ENCODE measurements around the gene SLC38A7. TPM values are rescaled to one million over a fixed set of nuclear protein-coding genes. Genes with fewer than 3 reads are reported as not detected.
A peak's percentile ranks its signal among the peaks of the same experiment; 100 is the strongest.

The SLC38A7 gene
- total and polyA plus RNA-seq, 2 of the 13 experiments (the other 11 are each of a cell fraction or from before 2014, with no cell fraction given), result 13.2 to 14.1 TPM

DNA sequence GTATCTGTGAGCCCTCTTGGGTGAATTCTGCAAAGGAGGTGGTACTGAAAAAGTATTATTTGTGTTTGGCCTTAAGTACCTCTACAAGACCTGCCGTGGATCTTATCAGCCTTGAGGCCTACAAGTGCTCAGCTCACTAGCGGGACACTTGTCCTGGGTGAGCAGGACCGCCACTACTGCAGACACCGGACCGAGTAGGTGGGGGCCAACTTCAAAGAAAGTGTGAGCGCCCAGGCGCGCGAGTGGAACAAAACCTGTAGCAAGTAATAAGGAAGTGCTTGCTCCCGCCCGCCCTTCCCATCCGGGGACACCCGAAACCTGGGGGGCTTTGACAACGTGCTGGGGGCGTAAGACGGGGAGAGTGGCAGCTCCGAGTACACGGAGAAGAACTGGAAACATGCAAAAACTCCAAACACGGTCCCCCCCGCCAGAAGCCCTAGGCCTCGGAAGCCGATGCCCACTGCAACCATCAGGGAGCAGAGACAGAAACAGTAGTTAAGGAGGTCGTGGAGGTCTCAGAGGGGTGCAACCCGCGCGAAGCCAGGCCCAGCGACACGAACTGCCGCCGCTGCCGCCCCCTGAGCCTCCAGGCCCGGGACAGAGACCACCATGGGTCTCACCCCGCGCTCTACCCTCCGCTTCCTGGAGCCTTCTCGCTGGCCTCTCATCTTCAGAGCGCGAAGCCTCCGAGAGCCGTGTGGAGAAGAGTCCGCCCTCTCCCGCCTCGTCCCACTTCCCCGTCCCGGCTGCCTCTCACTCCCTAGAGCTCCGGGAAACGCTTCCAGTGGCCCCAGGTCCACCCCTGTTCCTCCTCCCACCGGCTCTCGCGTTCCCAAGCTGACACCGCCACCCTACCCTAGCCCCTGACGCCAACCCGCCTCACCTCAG, 55.5 kb downstream of the SLC38A7 start (continued):
- TF ChIP-seq, protein P1, sequence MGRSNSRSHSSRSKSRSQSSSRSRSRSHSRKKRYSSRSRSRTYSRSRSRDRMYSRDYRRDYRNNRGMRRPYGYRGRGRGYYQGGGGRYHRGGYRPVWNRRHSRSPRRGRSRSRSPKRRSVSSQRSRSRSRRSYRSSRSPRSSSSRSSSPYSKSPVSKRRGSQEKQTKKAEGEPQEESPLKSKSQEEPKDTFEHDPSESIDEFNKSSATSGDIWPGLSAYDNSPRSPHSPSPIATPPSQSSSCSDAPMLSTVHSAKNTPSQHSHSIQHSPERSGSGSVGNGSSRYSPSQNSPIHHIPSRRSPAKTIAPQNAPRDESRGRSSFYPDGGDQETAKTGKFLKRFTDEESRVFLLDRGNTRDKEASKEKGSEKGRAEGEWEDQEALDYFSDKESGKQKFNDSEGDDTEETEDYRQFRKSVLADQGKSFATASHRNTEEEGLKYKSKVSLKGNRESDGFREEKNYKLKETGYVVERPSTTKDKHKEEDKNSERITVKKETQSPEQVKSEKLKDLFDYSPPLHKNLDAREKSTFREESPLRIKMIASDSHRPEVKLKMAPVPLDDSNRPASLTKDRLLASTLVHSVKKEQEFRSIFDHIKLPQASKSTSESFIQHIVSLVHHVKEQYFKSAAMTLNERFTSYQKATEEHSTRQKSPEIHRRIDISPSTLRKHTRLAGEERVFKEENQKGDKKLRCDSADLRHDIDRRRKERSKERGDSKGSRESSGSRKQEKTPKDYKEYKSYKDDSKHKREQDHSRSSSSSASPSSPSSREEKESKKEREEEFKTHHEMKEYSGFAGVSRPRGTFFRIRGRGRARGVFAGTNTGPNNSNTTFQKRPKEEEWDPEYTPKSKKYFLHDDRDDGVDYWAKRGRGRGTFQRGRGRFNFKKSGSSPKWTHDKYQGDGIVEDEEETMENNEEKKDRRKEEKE (IDR thresholded peaks at IDR 0.05), result no peak
- 0 out of 2 replicates have a peak, but pooled peaks have one; percentile 84 for TF ChIP-seq DNMT1 (CRISPR knock-in tag; IDR thresholded peaks at IDR 0.05)
- peak; percentile 19; the same call in 1 of the 2 replicates for TF ChIP-seq ZNF235 (CRISPR knock-in tag; IDR thresholded peaks at IDR 0.05; ENCODE audit: borderline replicate concordance)
- TF ChIP-seq MAF1 (CRISPR knock-in tag; IDR thresholded peaks at IDR 0.05; ENCODE audit: borderline replicate concordance), result peak; percentile 55; the same call in 1 of the 2 replicates
- TF ChIP-seq FOXM1 (CRISPR knock-in tag; IDR thresholded peaks at IDR 0.05), result peak; percentile 36; the same call in 1 of the 2 replicates
- 0 out of 2 replicates have a peak, but pooled peaks have one; percentile 40 for TF ChIP-seq NR1H2 (CRISPR knock-in tag; IDR thresholded peaks at IDR 0.05; ENCODE audit: borderline replicate concordance, low read depth)
- TF ChIP-seq, protein P2, sequence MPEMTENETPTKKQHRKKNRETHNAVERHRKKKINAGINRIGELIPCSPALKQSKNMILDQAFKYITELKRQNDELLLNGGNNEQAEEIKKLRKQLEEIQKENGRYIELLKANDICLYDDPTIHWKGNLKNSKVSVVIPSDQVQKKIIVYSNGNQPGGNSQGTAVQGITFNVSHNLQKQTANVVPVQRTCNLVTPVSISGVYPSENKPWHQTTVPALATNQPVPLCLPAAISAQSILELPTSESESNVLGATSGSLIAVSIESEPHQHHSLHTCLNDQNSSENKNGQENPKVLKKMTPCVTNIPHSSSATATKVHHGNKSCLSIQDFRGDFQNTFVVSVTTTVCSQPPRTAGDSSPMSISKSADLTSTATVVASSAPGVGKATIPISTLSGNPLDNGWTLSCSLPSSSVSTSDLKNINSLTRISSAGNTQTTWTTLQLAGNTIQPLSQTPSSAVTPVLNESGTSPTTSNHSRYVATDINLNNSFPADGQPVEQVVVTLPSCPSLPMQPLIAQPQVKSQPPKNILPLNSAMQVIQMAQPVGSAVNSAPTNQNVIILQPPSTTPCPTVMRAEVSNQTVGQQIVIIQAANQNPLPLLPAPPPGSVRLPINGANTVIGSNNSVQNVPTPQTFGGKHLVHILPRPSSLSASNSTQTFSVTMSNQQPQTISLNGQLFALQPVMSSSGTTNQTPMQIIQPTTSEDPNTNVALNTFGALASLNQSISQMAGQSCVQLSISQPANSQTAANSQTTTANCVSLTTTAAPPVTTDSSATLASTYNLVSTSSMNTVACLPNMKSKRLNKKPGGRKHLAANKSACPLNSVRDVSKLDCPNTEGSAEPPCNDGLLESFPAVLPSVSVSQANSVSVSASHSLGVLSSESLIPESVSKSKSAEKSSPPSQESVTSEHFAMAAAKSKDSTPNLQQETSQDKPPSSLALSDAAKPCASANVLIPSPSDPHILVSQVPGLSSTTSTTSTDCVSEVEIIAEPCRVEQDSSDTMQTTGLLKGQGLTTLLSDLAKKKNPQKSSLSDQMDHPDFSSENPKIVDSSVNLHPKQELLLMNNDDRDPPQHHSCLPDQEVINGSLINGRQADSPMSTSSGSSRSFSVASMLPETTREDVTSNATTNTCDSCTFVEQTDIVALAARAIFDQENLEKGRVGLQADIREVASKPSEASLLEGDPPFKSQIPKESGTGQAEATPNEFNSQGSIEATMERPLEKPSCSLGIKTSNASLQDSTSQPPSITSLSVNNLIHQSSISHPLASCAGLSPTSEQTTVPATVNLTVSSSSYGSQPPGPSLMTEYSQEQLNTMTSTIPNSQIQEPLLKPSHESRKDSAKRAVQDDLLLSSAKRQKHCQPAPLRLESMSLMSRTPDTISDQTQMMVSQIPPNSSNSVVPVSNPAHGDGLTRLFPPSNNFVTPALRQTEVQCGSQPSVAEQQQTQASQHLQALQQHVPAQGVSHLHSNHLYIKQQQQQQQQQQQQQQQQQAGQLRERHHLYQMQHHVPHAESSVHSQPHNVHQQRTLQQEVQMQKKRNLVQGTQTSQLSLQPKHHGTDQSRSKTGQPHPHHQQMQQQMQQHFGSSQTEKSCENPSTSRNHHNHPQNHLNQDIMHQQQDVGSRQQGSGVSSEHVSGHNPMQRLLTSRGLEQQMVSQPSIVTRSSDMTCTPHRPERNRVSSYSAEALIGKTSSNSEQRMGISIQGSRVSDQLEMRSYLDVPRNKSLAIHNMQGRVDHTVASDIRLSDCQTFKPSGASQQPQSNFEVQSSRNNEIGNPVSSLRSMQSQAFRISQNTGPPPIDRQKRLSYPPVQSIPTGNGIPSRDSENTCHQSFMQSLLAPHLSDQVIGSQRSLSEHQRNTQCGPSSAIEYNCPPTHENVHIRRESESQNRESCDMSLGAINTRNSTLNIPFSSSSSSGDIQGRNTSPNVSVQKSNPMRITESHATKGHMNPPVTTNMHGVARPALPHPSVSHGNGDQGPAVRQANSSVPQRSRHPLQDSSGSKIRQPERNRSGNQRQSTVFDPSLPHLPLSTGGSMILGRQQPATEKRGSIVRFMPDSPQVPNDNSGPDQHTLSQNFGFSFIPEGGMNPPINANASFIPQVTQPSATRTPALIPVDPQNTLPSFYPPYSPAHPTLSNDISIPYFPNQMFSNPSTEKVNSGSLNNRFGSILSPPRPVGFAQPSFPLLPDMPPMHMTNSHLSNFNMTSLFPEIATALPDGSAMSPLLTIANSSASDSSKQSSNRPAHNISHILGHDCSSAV (CRISPR knock-in tag; IDR thresholded peaks at IDR 0.05; ENCODE audit: borderline replicate concordance), result no peak
- no peak; the same call in 1 of the 2 replicates for TF ChIP-seq ZNF264 (CRISPR knock-in tag; IDR thresholded peaks at IDR 0.05)
- TF ChIP-seq ZNF20 (CRISPR knock-in tag; IDR thresholded peaks at IDR 0.05), result no peak
- peak; percentile 61; the same call in 1 of the 2 replicates for TF ChIP-seq ZNF530 (CRISPR knock-in tag; IDR thresholded peaks at IDR 0.05; ENCODE audit: low read depth)
- peak; percentile 73; the same call in 1 of the 2 replicates for TF ChIP-seq ZNF556 (CRISPR knock-in tag; IDR thresholded peaks at IDR 0.05; ENCODE audit: borderline replicate concordance)
- TF ChIP-seq ZNF343 (CRISPR knock-in tag; IDR thresholded peaks at IDR 0.05), result peak; percentile 12; the same call in 1 of the 2 replicates
- TF ChIP-seq XRCC5 (optimal IDR thresholded peaks at IDR 0.05; ENCODE audit: low read length), result peak; percentile 50
- TF ChIP-seq ZNF33B (CRISPR knock-in tag; IDR thresholded peaks at IDR 0.05), result no peak

Data from HepG2 (cell line).